ENCODE results near the gene PPM1J. TPM values are rescaled to one million over a fixed set of nuclear protein-coding genes. Genes with fewer than 3 reads are reported as not detected.

The PPM1J gene
- 0.64 to 1.2 TPM (median 0.81 TPM) in 5 replicates for total RNA-seq (2022; extraction: Qiagen RNA extraction)

GRCh38 chr1:112715264-112716053, at the start of gene PPM1J:
TSS of gene PPM1J (minus strand) at chr1:112715332. CDS start at chr1:112715301, 31 bp downstream.

GRCh38 chr1:112706505-112707220, 8.5 kb downstream of the PPM1J start, which contains the start of gene RHOC:
TSS of gene RHOC (minus strand) at chr1:112707127. CDS start at chr1:112703799, 3,328 bp downstream.

GRCh38 chr1:112674440-112674985, 40.6 kb downstream of the PPM1J start, which contains the start of gene MOV10:
TSS of gene MOV10 (plus strand) at chr1:112674659. CDS start at chr1:112674913, 254 bp downstream.

Other genes with a start within 250 kb of the PPM1J start
- gene WNT2B, start 206.4 kb downstream of the PPM1J start, total RNA-seq (2022; extraction: Qiagen RNA extraction) = 0.19 to 0.33 TPM (median 0.21 TPM) in 5 replicates
- 8.3 to 14.7 TPM (median 12.0 TPM) in 5 replicates for gene ST7L, start 96.2 kb downstream of the PPM1J start, total RNA-seq (2022; extraction: Qiagen RNA extraction)
- gene CAPZA1, start 95.5 kb downstream of the PPM1J start, total RNA-seq (2022; extraction: Qiagen RNA extraction) = 63.7 to 74.5 TPM (median 66.5 TPM) in 5 replicates
- 21.6 to 33.0 TPM (median 32.1 TPM) in 5 replicates for gene MOV10, start 40.7 kb downstream of the PPM1J start, total RNA-seq (2022; extraction: Qiagen RNA extraction)
- gene RHOC, start 8.2 kb downstream of the PPM1J start, total RNA-seq (2022; extraction: Qiagen RNA extraction) = 345 to 434 TPM (median 356 TPM) in 5 replicates
- gene SLC16A1, start 240.9 kb upstream of the PPM1J start, total RNA-seq (2022; extraction: Qiagen RNA extraction) = 41.6 to 50.9 TPM (median 45.5 TPM) in 5 replicates

Measured in A549 treated with dexamethasone at 1 μM for 4 hours (cell line).